NCI-H187 (cell line): Measurements from ENCODE around the gene MRPS7.
"Not testable (repeated sequence)": the region's sequence is repeated elsewhere in the genome, so short reads cannot be mapped to it uniquely, and the experiment has no call there.

Experiments
- DNase-seq, 2 experiments: peaks; one replicate each; lab custom pipeline; 2025; lab: John Stamatoyannopoulos, UW

MRPS7 gene

DNA sequence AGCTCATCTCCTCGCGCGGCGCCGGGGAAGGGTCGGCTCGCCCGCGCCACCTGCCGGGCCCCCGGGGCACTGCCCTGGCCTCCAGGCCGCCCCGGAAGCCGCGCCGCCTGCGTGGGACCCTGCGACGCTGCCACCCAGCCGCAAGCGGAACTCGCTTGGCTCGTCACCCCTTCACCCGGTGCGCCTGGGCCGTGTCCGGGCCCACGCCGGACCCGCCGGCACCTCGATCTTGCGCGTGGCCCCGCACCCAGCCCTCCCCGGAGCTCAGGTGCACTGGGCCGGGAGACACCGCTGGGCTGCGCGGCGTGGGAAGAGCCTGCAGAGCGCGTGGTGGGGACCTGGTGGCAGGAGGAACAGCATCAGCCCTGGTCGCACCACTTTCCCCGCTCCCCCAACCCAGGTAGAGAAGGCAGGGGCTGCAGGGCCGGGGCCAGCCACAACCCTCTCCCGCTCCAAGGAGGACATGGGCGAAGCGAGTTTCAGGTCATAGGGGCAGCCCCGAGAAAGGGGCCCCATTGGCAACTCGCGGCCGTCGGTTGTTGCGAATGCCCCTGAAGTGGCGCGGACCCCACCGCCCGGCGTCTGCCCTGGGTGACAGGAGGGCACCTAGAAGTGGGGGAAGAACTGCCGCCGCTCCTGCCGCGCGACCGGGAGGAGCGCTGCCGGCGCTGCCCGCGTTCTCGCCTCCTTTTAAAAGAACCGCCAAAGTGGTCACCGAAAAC, 9.7 kb downstream of the MRPS7 start:
- DNase-seq: peak in 1 of 2 experiments; percentile 55

DNA sequence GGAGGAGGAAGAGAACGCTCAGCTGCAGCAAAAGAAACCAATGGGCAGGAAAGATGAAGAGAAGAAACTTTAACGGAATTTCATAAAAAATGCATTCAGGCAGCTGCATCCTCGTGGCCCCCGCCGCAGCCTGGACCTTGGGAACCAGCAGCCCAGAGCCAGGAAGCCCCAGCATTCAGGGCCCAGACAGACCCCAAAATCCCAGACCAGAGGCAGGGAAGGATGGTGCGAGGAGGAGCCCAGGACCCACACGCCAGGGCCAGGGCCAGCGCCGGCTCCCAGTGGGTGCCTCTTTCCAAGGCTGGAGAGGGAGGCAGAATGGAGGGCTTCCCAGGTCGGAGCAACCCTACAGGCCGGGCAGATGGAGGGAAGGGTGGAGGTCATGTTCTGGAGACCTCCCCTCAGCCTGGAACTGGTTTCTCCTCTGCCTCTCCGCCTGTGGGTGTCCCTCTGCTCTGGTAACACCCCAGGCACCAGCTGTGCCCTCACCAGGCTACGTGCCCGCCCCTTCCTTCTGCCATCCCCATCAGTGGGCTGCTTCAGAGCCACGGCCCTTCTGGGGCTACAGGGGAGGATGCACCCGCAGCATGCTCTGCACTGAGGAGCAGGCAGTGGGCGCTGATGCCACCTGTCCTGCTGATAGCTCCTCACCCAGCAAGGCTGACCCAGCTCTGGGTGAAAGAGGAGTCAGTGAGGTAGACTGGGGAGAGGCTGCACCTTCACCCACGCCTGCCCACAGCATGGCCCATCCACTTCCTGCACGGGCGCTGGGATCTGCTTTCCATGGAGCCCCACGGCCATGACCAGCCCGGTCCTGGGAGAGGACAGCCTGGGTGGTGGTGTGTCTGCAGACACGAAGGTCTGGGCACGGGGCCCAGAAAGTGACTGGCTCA, 10.5 kb downstream of the MRPS7 start:
- DNase-seq: no peak

- DNase-seq: no peak
Observed at GRCh38 chr17:75272848-75273184, 11.1 kb downstream of the MRPS7 start.

GRCh38 chr17:75273977-75274708, 12.5 kb downstream of the MRPS7 start:
- no peak for DNase-seq

GRCh38 chr17:75277664-75278071, 16.0 kb downstream of the MRPS7 start:
- no peak for DNase-seq

GRCh38 chr17:75280189-75280588, 18.5 kb downstream of the MRPS7 start:
- DNase-seq: not testable (repeated sequence)

DNA sequence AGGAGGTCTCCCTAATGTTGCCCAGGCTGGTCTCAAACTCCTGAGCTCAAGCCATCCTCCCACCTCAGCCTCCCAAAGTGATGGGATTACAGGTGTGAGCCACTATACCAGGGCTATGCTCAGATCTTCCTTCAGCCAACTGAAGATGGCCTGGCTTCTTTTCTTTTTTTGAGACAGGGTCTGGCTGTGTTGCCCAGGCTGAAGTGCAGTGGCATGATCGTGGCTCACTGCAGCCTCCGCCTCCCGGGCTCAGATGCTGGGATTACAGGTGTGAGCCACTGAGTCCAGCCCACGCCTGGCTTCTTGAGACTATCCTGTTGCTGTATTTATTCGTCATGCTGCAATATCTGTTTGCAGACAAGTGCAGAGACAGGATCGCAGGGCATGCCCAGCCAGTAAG, 23.4 kb downstream of the MRPS7 start:
- DNase-seq: no peak

DNA sequence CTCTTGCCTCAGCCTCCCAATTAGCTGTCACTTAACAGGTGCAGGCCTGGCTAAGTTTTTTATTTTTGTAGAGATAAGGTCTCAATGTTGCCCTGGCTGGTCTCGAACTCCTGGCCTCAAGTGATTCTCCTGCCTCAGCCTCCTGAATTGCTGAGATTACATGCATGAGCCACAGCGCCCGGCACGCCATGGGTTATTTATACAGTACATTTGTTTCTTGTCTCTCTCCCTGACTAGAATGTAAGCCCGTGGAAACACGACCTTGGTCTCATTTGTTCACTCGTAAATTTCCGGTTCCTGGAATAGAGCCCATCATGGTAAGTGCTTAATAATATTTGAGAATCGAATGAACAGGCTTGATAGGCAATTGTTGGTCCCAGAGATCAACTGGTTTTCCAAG, 25.5 kb downstream of the MRPS7 start:
- DNase-seq: no peak

DNA sequence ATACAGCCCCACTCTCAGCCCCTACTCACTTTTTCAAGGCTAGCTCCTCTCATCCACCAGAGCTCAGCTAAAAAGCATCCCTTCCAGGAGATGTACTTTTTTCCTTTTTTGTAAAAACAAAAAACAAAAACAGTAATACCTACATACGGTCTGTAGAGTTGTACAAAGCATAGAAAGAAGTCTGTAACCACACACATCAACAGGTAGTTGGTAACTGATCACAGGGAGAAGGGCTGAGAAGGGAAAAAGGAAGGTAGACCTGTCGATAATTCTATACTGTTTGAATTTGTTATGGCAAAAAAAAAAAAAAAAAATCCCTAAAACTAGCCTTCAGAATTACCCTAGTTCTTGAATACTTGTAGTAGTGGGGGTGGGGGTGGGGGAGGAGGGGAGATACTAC, 26.7 kb downstream of the MRPS7 start:
- no peak for DNase-seq

- DNase-seq: peak; percentile 50 to 89
Observed at GRCh38 chr17:75288770-75289114, 27.1 kb downstream of the MRPS7 start.

- DNase-seq: peak; percentile 91 to 95
Observed at GRCh38 chr17:75289115-75289831, 27.6 kb downstream of the MRPS7 start, which contains the start of gene SLC25A19. SLC25A19 (minus strand) TSS chr17:75289433; CDS start chr17:75286764, 2,669 bp downstream.

GRCh38 chr17:75289832-75290337, 28.2 kb downstream of the MRPS7 start:
- no peak for DNase-seq

DNA sequence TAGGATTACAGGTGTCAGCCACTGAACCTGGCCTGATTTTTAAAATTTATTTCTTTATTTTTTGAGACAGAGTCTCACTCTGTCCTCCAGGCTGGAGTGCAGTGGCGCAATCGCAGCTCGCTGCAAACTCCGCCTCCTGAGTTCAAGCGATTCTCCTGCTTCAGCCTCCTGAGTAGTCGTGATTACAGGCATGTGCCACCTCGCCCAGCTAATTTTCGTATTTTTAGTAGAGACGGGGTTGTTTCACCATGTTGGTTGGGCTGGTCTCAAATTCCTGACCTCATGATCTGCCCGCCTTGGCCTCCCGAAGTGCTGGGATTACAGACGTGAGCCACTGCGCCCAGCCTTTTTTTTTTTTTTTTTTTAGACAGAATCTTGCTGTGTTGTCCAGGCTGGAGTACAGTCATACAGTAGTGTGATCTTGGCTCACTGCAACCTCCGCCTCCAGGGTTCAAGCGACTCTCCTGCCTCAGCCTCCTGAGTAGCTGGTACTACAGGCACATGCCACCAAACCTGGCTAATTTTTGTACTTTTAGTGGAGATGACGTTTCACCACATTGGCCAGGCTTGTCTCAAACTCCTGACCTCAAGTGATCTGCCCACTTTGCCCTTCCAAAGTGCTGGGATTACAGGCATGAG, 31.2 kb downstream of the MRPS7 start:
- DNase-seq: not testable (repeated sequence)

- no peak for DNase-seq
Observed at GRCh38 chr17:75295201-75296158, 33.8 kb downstream of the MRPS7 start.

GRCh38 chr17:75300280-75300679, 38.6 kb downstream of the MRPS7 start:
- no peak for DNase-seq

GRCh38 chr17:75301049-75301448, 39.4 kb downstream of the MRPS7 start:
- no peak for DNase-seq

DNA sequence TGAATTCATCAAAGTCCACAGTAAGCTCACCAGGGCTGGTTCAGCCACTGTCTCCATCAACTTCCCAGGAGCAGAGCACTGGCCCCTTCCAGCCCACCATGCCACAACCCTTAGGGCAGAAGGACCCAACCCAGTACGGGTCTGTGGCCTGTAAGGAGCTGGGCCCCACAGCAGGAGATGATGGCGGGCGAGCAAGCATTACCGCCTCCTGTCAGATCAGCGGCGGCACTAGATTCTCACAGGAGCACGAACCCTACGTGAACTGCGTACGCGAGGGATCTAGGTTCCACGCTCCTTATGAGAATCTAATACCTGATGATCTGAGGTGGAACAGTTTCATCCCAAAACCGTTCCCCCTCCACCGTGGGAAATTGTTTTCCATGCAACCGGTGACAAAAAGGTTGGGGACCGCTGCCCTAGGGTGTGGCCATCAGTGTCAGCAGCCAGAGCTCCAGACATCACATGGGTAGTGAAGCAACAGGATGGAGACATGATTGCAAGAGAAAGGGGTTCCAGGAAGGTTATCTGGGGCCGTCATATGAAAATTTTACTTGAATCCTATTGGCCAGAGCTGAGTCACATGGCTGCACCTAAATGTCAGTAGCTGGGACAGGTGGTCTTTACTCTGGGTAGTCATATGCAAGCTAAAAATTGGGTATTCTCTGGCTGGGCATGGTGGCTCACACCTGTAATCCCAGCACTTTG, 40.0 kb downstream of the MRPS7 start:
- no peak for DNase-seq

GRCh38 chr17:75307957-75308731, 46.5 kb downstream of the MRPS7 start:
- DNase-seq: no peak
